Prostate gland (tissue), 2 donors: ENCODE measurements around the gene CRTC3. TPM values are rescaled to one million over a fixed set of nuclear protein-coding genes. Genes with fewer than 3 reads are reported as not detected.
"Not testable (repeated sequence)": the region's sequence is repeated elsewhere in the genome, so short reads cannot be mapped to it uniquely, and the experiment has no call there.

Experiments used
- DNase-seq: peaks from one replicate; pipeline ENCODE4 v3.0.0-alpha.2; 2019; ENCODE audit warnings: low spot score
- H3K27ac ChIP-seq, 2 donors: fragments of 200-600 bp; sonication (generic); 2 replicates each; pipeline ENCODE4 v1.5.1; 2017 to 2019
- H3K27me3 ChIP-seq: fragments of 200-600 bp; sonication (generic); replicated peaks from 2 replicates; pipeline ENCODE4 v1.5.1; 2019; ENCODE audit not compliant: insufficient read depth
- H3K36me3 ChIP-seq, 2 donors: fragments of 200-600 bp; sonication (generic); 1 replicate in 1 of 2; 2 replicates in 1 of 2; pipeline versions ENCODE4 v1.5.1 to v1.8.1; 2017 to 2019
- H3K4me1 ChIP-seq: fragments of 200-600 bp; sonication (generic); replicated peaks from 2 replicates; pipeline ENCODE4 v1.5.1; 2019
- H3K4me3 ChIP-seq, 2 donors: fragments of 200-600 bp; sonication (generic); 2 replicates each; pipeline ENCODE4 v1.5.1; 2017 to 2019
- H3K9me3 ChIP-seq: fragments of 200-600 bp; sonication (generic); 2 replicates; pipeline ENCODE4 v1.5.1; 2017
- CTCF ChIP-seq, 4 experiments: fragments of 200-600 bp in 2 of 4; fragments of 450-650 bp in 2 of 4; sonication (generic) in 2 of 4; IDR thresholded peaks; 1 replicate in 3 of 4; 2 replicates in 1 of 4; pipeline ENCODE4 v1.5.1; 2016 to 2019; ENCODE audit warnings: antibody characterized with exemption in 4 of 4, mild to moderate bottlenecking in 2 of 4, moderate library complexity in 2 of 4
- POLR2A ChIP-seq: fragments of 450-650 bp; IDR thresholded peaks from one replicate; pipeline ENCODE4 v1.6.1; 2016; ENCODE audit warnings: antibody characterized with exemption, mild to moderate bottlenecking
- POLR2AphosphoS5 ChIP-seq: sonication (generic); formaldehyde crosslinking; IDR thresholded peaks from one replicate; pipeline ENCODE4 v1.6.1; 2017; ENCODE audit warnings: antibody characterized with exemption
- WGBS: methylation state at CpG from one replicate; pipeline ENCODE4 v1.1.5; 2018; 5-methylcytosine and 5-hydroxymethylcytosine counted together
- intact Hi-C: fragments of 100-400 bp; cut with DNase I; formaldehyde crosslinking; loops from one replicate; pipeline ENCODE4 v1.14.2; 2022
- total RNA-seq, 2 donors: library from RNA; depleted of rRNA; stranded (reverse); fragments of >200 nt; gene quantifications; one replicate each; pipeline ENCODE4 v1.1.0, GENCODE V29; 2016

The CRTC3 gene
- total RNA-seq, 2 donors from 2014 or later = 26.6 to 87.8 TPM

DNA sequence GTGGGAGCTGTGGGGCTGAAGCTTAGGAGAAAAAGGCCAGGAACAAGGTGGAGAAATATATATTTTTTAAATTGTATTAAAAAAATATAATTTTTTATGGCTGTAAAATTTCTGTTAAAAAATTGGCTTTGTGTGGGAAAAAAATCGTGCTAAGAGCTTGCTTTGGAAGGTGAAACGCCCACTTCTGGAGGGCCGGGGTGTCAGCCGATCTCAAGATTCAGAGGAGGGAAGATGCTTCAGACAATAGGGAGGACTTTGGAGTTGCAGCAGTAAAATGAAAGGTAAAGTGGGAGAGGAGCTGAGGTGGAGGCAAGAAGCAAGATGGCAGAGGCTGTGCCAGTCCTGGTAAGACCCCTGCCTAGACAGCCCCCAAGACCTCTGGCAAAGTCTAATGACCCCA lies 141.5 kb downstream of the CRTC3 start:
- intact Hi-C loops = no loop called here
- 84% methylated on average over 4 of the region's 4 CpGs for WGBS
- TF ChIP-seq POLR2AphosphoS5 (no peak), CTCF (IDR thresholded peaks at IDR 0.05) (no peak), POLR2A (no peak)

GRCh38 chr15:90673357-90673756 lies 143.6 kb downstream of the CRTC3 start:
- DNase-seq, H3K4me3 ChIP-seq, H3K36me3 ChIP-seq, H3K4me1 ChIP-seq, H3K27ac ChIP-seq, H3K9me3 ChIP-seq, intact Hi-C loops, H3K27me3 ChIP-seq: not testable (repeated sequence)
- 91% methylated on average over 10 of the region's 10 CpGs for WGBS

More for the DNA sequence above, 141.5 kb downstream of the CRTC3 start:
- no peak for DNase-seq
- Histone ChIP-seq H3K4me3 (no peak overlapping the region), H3K4me1 (no peaks in the 10 kb centered on the region), H3K9me3 (no peaks in the 10 kb centered on the region), H3K36me3 (no peaks in the 10 kb centered on the region), H3K27me3 (no peaks in the 10 kb centered on the region), H3K27ac (no peak overlapping the region)

GRCh38 chr15:90674476-90674875 lies 144.8 kb downstream of the CRTC3 start:
- H3K4me1 ChIP-seq = no peaks in the 10 kb centered on the region

GRCh38 chr15:90675464-90675863 lies 145.7 kb downstream of the CRTC3 start:
- 89% methylated on average over 5 of the region's 5 CpGs for WGBS
- Histone ChIP-seq H3K9me3 (no peaks in the 10 kb centered on the region), H3K27me3 (no peaks in the 10 kb centered on the region), H3K4me1 (no peaks in the 10 kb centered on the region), H3K36me3 (no peaks in the 10 kb centered on the region), H3K27ac (no peak overlapping the region), H3K4me3 (no peak overlapping the region)
- no peak for DNase-seq
- TF ChIP-seq CTCF (IDR thresholded peaks at IDR 0.05) = no peak
- TF ChIP-seq POLR2A = no peak
- no peak for TF ChIP-seq POLR2AphosphoS5
- intact Hi-C loops = no loop called here

More at GRCh38 chr15:90674476-90674875, 144.8 kb downstream of the CRTC3 start:
- H3K36me3 ChIP-seq = no peaks in the 10 kb centered on the region
- 91% methylated on average over 3 of the region's 3 CpGs for WGBS
- intact Hi-C loops = no loop called here
- no peak for TF ChIP-seq POLR2A
- TF ChIP-seq CTCF (IDR thresholded peaks at IDR 0.05) = no peak
- TF ChIP-seq POLR2AphosphoS5 = no peak
- no peak overlapping the region for H3K4me3 ChIP-seq
- no peaks in the 10 kb centered on the region for H3K27me3 ChIP-seq
- DNase-seq = no peak
- H3K27ac ChIP-seq = no peak overlapping the region
- no peaks in the 10 kb centered on the region for H3K9me3 ChIP-seq

DNA sequence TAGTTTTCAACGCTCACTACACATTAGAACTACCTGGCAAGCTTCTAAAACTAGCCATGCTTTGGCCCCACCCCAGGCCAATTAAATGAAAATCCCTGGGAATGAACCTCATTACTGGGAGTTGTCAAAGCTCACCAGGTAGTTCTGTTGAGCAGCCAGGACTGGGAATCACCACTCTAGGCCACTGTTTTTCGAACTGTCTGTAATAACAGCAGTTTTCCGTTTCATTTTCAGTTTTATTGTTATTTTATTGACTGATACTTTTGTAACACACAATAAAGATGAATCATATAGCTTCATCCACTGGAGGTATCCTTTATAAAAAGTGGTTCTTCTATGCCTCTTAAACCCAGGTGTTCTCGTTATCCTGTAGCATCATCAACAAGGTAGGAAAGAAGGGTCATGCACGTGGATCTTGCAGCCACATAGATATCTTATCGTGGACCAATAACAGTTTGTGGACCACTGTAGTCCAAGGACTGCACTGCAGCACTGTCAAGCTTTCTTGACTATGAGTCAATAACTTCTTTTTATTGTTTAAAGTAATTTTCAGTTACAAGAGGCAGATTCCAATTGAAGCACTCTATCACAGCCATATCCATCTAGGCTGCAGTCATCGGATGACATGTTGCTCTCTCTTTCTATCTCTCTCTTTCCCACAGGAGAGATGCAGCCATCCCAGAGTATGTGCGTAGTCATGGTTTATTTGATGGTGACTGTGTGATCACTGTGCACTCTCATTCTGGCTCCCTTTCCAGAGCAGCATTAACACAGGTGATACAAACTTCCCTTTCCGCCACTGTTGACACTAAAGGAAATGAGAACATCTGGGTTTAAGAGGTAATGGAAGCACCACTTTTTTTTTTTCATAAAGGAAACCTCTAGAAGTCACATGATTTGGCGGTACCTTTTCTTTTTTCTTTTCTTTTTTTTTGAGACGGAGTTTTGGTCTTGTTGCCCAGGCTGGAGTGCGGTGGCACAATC lies 148.4 kb downstream of the CRTC3 start:
- H3K36me3 ChIP-seq = no peaks in the 10 kb centered on the region
- no peaks in the 10 kb centered on the region for H3K9me3 ChIP-seq
- intact Hi-C loops = no loop called here
- H3K27me3 ChIP-seq = no peaks in the 10 kb centered on the region
- H3K27ac ChIP-seq = no peak overlapping the region
- no peaks in the 10 kb centered on the region for H3K4me1 ChIP-seq
- TF ChIP-seq POLR2AphosphoS5 (no peak), POLR2A (no peak), CTCF (IDR thresholded peaks at IDR 0.05) (no peak)
- no peak for DNase-seq
- WGBS = 90% methylated on average over 12 of the region's 12 CpGs
- no peak overlapping the region for H3K4me3 ChIP-seq
